NCI-H2029 treated with DMSO at 0.1 percent for 48 hours (cell line): Measurements from ENCODE around the gene HSD17B8.

ENCODE experiments used
- DNase-seq: peaks from one replicate; lab custom pipeline; 2025; lab: John Stamatoyannopoulos, UW

HSD17B8 gene

GRCh38 chr6:33204415-33205190 lies at the start of gene HSD17B8:
TSS of gene HSD17B8 (plus strand) at chr6:33204655. CDS start at chr6:33204669, 14 bp downstream.
- DNase-seq: peak; percentile 58

- DNase-seq: no peak
These were observed 47.9 kb upstream of the HSD17B8 start for GRCh38 chr6:33156561-33156960.

GRCh38 chr6:33156964-33157363 lies 47.5 kb upstream of the HSD17B8 start:
- DNase-seq: no peak

GRCh38 chr6:33160096-33160495 lies 44.4 kb upstream of the HSD17B8 start:
- no peak for DNase-seq

- no peak for DNase-seq
These were observed 43.6 kb upstream of the HSD17B8 start for GRCh38 chr6:33160728-33161344.

- no peak for DNase-seq
These were observed 42.8 kb upstream of the HSD17B8 start for GRCh38 chr6:33161354-33162331.

- no peak for DNase-seq
These were observed 40.9 kb upstream of the HSD17B8 start for GRCh38 chr6:33163540-33163939.

- DNase-seq: no peak
These were observed 40.3 kb upstream of the HSD17B8 start for GRCh38 chr6:33164176-33164575.

- no peak for DNase-seq
These were observed 39.6 kb upstream of the HSD17B8 start for GRCh38 chr6:33164665-33165373.

- no peak for DNase-seq
These were observed 38.7 kb upstream of the HSD17B8 start for GRCh38 chr6:33165581-33166258.

- no peak for DNase-seq
These were observed 38.1 kb upstream of the HSD17B8 start for GRCh38 chr6:33166363-33166762.

GRCh38 chr6:33166811-33167210 lies 37.6 kb upstream of the HSD17B8 start:
- no peak for DNase-seq

GRCh38 chr6:33167374-33168283 lies 36.8 kb upstream of the HSD17B8 start:
- no peak for DNase-seq

- DNase-seq: no peak
These were observed 36.2 kb upstream of the HSD17B8 start for GRCh38 chr6:33168284-33168601.

GRCh38 chr6:33168639-33169038 lies 35.8 kb upstream of the HSD17B8 start:
- DNase-seq: no peak

GRCh38 chr6:33169291-33170175 lies 34.9 kb upstream of the HSD17B8 start:
- DNase-seq: no peak

- no peak for DNase-seq
These were observed 34.1 kb upstream of the HSD17B8 start for GRCh38 chr6:33170176-33171015.
